Measurements from ENCODE around the gene STK25.

Gene STK25

GRCh38 chr2:241498115-241499070 is 10.0 kb downstream of the STK25 start:
- H3K27me3 ChIP-seq (ENCODE audit: insufficient read depth, low read length) = no peaks in the 10 kb centered on the region
- H3K4me1 ChIP-seq (ENCODE audit: control insufficient read depth, insufficient read depth, low read length, unreplicated experiment) = no peaks in the 10 kb centered on the region
- H3K36me3 ChIP-seq (ENCODE audit: insufficient read depth, low read length) = peaks cover 6% of the 10 kb centered on the region; the same call in 1 of the 2 replicates
- no peak overlapping the region for H3K4me3 ChIP-seq (ENCODE audit: low read depth, low read length)
- peaks cover 21% of the 10 kb centered on the region for H3K79me2 ChIP-seq (ENCODE audit: control insufficient read depth, insufficient read depth, low read length, unreplicated experiment)
- no peak overlapping the region for H2AFZ ChIP-seq (ENCODE audit: low read length, unreplicated experiment)
- no peak overlapping the region for H3K27ac ChIP-seq (ENCODE audit: low read depth, low read length)

GRCh38 chr2:241496904-241497877 is 11.2 kb downstream of the STK25 start:
- peaks cover 14% of the 10 kb centered on the region for H3K79me2 ChIP-seq (ENCODE audit: control insufficient read depth, insufficient read depth, low read length, unreplicated experiment)
- peaks cover 6% of the 10 kb centered on the region; the same call in 1 of the 2 replicates for H3K36me3 ChIP-seq (ENCODE audit: insufficient read depth, low read length)
- H3K27me3 ChIP-seq (ENCODE audit: insufficient read depth, low read length) = no peaks in the 10 kb centered on the region
- H3K4me3 ChIP-seq (ENCODE audit: low read depth, low read length) = no peak overlapping the region
- H3K27ac ChIP-seq (ENCODE audit: low read depth, low read length) = no peak overlapping the region
- H3K4me1 ChIP-seq (ENCODE audit: control insufficient read depth, insufficient read depth, low read length, unreplicated experiment) = no peaks in the 10 kb centered on the region
- no peak overlapping the region for H2AFZ ChIP-seq (ENCODE audit: low read length, unreplicated experiment)

GRCh38 chr2:241496003-241496707 is 12.2 kb downstream of the STK25 start:
- Histone ChIP-seq H3K79me2 (ENCODE audit: control insufficient read depth, insufficient read depth, low read length, unreplicated experiment) (peaks cover 6% of the 10 kb centered on the region), H2AFZ (ENCODE audit: low read length, unreplicated experiment) (no peak overlapping the region), H3K27ac (ENCODE audit: low read depth, low read length) (no peak overlapping the region), H3K27me3 (ENCODE audit: insufficient read depth, low read length) (no peaks in the 10 kb centered on the region), H3K4me1 (ENCODE audit: control insufficient read depth, insufficient read depth, low read length, unreplicated experiment) (no peaks in the 10 kb centered on the region), H3K4me3 (ENCODE audit: low read depth, low read length) (no peak overlapping the region), H3K36me3 (ENCODE audit: insufficient read depth, low read length) (peaks cover 6% of the 10 kb centered on the region; the same call in 1 of the 2 replicates)

DNA sequence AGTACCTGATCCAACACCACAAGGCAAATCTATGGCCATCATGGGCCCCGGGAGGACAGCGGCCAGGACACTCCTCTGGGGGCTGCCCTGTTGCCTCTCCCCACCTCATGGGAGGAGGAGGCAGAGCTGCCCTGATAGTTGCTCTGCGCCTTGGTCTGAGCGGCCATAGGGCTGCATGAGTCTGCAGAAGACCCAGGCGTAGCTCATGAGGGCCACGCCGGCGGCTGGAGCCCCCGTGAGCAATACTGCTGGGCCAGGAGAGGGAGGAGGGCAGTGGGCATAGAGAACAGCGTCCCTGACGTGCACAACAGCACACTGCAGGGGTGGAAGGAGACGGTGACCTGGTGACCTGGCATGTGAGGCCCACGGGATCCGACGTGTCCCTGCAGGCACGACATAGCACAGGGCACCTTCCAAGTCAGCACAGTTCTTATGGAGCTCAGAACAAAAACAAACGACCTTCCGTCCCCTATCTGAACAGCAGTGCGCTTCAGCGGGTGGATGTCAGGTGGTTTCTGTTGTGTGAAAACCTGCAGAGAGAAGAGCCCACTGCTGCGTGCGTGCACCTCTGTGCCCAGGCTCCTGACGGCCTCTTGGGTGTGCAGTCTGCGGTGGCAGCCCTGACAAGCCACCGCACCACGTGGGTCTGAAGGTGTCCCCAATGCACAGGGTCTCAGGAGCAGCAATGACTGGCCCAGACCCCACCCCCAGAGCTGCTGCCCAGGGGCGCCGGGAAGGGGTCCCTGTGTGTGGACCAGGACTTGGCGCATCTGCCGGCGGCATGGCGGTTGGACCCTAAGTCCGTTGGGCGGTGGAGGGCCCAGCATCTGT is 13.0 kb downstream of the STK25 start:
- Histone ChIP-seq H3K27ac (ENCODE audit: low read depth, low read length) (no peak overlapping the region), H3K4me1 (ENCODE audit: control insufficient read depth, insufficient read depth, low read length, unreplicated experiment) (no peaks in the 10 kb centered on the region), H3K27me3 (ENCODE audit: insufficient read depth, low read length) (no peaks in the 10 kb centered on the region), H3K4me3 (ENCODE audit: low read depth, low read length) (no peak overlapping the region), H3K79me2 (ENCODE audit: control insufficient read depth, insufficient read depth, low read length, unreplicated experiment) (no peaks in the 10 kb centered on the region), H3K36me3 (ENCODE audit: insufficient read depth, low read length) (peaks cover 6% of the 10 kb centered on the region; the same call in 1 of the 2 replicates), H2AFZ (ENCODE audit: low read length, unreplicated experiment) (no peak overlapping the region)

DNA sequence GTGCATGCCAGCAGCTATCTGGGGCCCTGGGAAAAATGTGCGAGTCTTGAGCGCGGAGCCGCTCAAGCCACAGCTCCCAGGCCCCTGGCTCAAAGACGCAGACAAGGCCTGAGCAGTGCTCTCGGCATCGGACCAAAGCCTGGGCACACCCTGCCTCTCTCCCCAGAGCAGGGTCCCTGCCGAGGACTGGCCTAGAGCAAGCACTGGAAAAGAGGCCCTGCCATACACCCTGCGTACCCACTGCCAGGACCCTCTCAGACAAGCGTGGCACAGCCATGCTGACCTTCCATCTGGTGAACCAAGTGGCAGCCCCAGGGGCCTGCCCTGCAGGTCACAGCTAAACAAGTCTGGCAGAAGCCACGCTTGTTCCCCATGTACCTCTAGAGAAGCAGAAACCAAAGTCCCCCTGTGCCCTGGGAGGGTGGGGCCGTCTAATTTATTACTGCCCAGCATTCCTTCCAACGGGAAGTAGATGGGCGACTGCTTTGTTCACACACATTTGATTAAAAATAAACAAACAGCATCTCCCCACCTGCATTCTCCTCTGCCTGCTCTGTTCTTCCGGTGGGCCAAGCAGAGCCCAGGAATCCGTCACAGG is 14.0 kb downstream of the STK25 start:
- H2AFZ ChIP-seq (ENCODE audit: low read length, unreplicated experiment) = no peak overlapping the region
- H3K79me2 ChIP-seq (ENCODE audit: control insufficient read depth, insufficient read depth, low read length, unreplicated experiment) = no peaks in the 10 kb centered on the region
- no peaks in the 10 kb centered on the region for H3K4me1 ChIP-seq (ENCODE audit: control insufficient read depth, insufficient read depth, low read length, unreplicated experiment)
- no peak overlapping the region for H3K27ac ChIP-seq (ENCODE audit: low read depth, low read length)
- H3K4me3 ChIP-seq (ENCODE audit: low read depth, low read length) = no peak overlapping the region
- H3K27me3 ChIP-seq (ENCODE audit: insufficient read depth, low read length) = no peaks in the 10 kb centered on the region
- H3K36me3 ChIP-seq (ENCODE audit: insufficient read depth, low read length) = peaks cover 6% of the 10 kb centered on the region; the same call in 1 of the 2 replicates

- no peaks in the 10 kb centered on the region for H3K4me1 ChIP-seq (ENCODE audit: control insufficient read depth, insufficient read depth, low read length, unreplicated experiment)
- H3K36me3 ChIP-seq (ENCODE audit: insufficient read depth, low read length) = peaks cover 6% of the 10 kb centered on the region; the same call in 1 of the 2 replicates
- no peak overlapping the region for H2AFZ ChIP-seq (ENCODE audit: low read length, unreplicated experiment)
- H3K4me3 ChIP-seq (ENCODE audit: low read depth, low read length) = no peak overlapping the region
- H3K27ac ChIP-seq (ENCODE audit: low read depth, low read length) = no peak overlapping the region
- no peaks in the 10 kb centered on the region for H3K27me3 ChIP-seq (ENCODE audit: insufficient read depth, low read length)
- H3K79me2 ChIP-seq (ENCODE audit: control insufficient read depth, insufficient read depth, low read length, unreplicated experiment) = no peaks in the 10 kb centered on the region
Observed at GRCh38 chr2:241493092-241493491, 15.3 kb downstream of the STK25 start.

- Histone ChIP-seq H3K36me3 (ENCODE audit: insufficient read depth, low read length) (peaks cover 6% of the 10 kb centered on the region; the same call in 1 of the 2 replicates), H3K79me2 (ENCODE audit: control insufficient read depth, insufficient read depth, low read length, unreplicated experiment) (no peaks in the 10 kb centered on the region), H3K4me1 (ENCODE audit: control insufficient read depth, insufficient read depth, low read length, unreplicated experiment) (no peaks in the 10 kb centered on the region), H2AFZ (ENCODE audit: low read length, unreplicated experiment) (no peak overlapping the region), H3K27me3 (ENCODE audit: insufficient read depth, low read length) (no peaks in the 10 kb centered on the region), H3K4me3 (ENCODE audit: low read depth, low read length) (no peak overlapping the region), H3K27ac (ENCODE audit: low read depth, low read length) (no peak overlapping the region)
Observed at GRCh38 chr2:241492174-241492565, 16.2 kb downstream of the STK25 start.

DNA sequence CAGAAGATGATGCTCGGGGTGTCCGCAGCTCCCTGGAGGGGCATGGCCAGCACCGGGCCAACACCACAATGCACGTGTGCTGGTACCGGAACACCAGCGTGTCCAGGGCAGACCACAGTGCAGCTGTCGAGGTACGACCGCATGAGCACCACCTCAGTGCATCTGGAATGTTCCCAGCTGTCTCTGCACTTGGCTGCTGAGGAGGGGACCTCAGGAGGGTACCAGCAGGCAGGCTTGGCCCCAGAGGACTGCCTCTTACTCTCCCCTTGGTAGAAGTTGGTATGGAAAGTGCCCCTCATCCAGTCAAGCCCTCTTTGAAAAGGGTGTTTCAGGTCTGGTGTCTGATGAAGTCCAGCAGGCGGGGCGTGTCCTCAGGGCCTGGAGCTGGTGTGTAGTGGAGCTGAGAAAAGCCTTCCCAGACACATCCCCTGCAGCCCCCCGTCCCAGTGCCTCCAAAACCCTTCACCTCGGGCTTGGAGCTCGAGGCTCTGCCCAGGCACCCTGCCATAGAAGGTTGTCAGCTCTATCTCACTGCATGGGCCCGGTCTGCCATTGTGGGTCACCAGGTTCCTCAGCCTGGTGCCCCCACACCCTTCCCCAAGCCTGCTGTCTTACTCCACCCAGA is 16.7 kb downstream of the STK25 start:
- peaks cover 6% of the 10 kb centered on the region; the same call in 1 of the 2 replicates for H3K36me3 ChIP-seq (ENCODE audit: insufficient read depth, low read length)
- no peaks in the 10 kb centered on the region for H3K4me1 ChIP-seq (ENCODE audit: control insufficient read depth, insufficient read depth, low read length, unreplicated experiment)
- no peaks in the 10 kb centered on the region for H3K27me3 ChIP-seq (ENCODE audit: insufficient read depth, low read length)
- H2AFZ ChIP-seq (ENCODE audit: low read length, unreplicated experiment) = no peak overlapping the region
- H3K4me3 ChIP-seq (ENCODE audit: low read depth, low read length) = no peak overlapping the region
- H3K79me2 ChIP-seq (ENCODE audit: control insufficient read depth, insufficient read depth, low read length, unreplicated experiment) = no peaks in the 10 kb centered on the region
- H3K27ac ChIP-seq (ENCODE audit: low read depth, low read length) = no peak overlapping the region
